Upper lobe of left lung (tissue), 4 donors: ENCODE data around the gene SOX8.

Experiments
- CTCF ChIP-seq, 6 experiments: fragments of 450-650 bp in 4 of 6; fragments of 200-600 bp in 2 of 6; sonication (generic) in 2 of 6; IDR thresholded peaks; one replicate each; pipeline ENCODE4 v1.5.1; 2016 to 2019; ENCODE audit warnings: antibody characterized with exemption in 6 of 6
- EP300 ChIP-seq, 4 donors: sonication (generic); formaldehyde crosslinking; IDR thresholded peaks; one replicate each; pipeline ENCODE4 v1.5.1; 2017; ENCODE audit warnings: antibody characterized with exemption in 4 of 4, control low read depth in 2 of 4
- POLR2A ChIP-seq, 4 donors: fragments of 450-650 bp; IDR thresholded peaks; one replicate each; pipeline ENCODE4 v1.5.1; 2016 to 2017; ENCODE audit warnings: antibody characterized with exemption in 4 of 4, mild to moderate bottlenecking in 2 of 4
- POLR2AphosphoS5 ChIP-seq, 2 donors: sonication (generic); formaldehyde crosslinking; IDR thresholded peaks; one replicate each; pipeline ENCODE4 v1.5.1; 2017; ENCODE audit warnings: antibody characterized with exemption in 2 of 2

- TF ChIP-seq CTCF (IDR thresholded peaks at IDR 0.05) (no peak), EP300 (IDR thresholded peaks at IDR 0.05) (no peak), POLR2A (IDR thresholded peaks at IDR 0.05) (no peak), POLR2AphosphoS5 (IDR thresholded peaks at IDR 0.05) (no peak)
These were observed 45.4 kb downstream of the SOX8 start for GRCh38 chr16:1026784-1027500.
